Measurements from ENCODE around the gene TTC31.
"Not testable (repeated sequence)": the region's sequence is repeated elsewhere in the genome, so short reads cannot be mapped to it uniquely, and the experiment has no call there.

The TTC31 gene

GRCh38 chr2:74457129-74457548, 25.7 kb upstream of the TTC31 start:
- in situ Hi-C loops (cut with HindIII; ENCODE audit: low sequenced_read_pairs) = no loop called here

- in situ Hi-C loops (cut with HindIII; ENCODE audit: low sequenced_read_pairs) = no loop called here
Observed at GRCh38 chr2:74457549-74458131, 25.2 kb upstream of the TTC31 start.

- in situ Hi-C loops (cut with HindIII; ENCODE audit: low sequenced_read_pairs) = no loop called here
Observed at GRCh38 chr2:74458132-74458937, 24.5 kb upstream of the TTC31 start, which contains the start of gene WBP1. WBP1 (plus strand) TSS chr2:74458438; CDS start chr2:74458603, 165 bp downstream.

- in situ Hi-C loops (cut with HindIII; ENCODE audit: low sequenced_read_pairs) = no loop called here
Observed at GRCh38 chr2:74458938-74459363, 23.9 kb upstream of the TTC31 start.

GRCh38 chr2:74459503-74460118, 23.3 kb upstream of the TTC31 start:
- in situ Hi-C loops (cut with HindIII; ENCODE audit: low sequenced_read_pairs) = not testable (repeated sequence)

GRCh38 chr2:74460187-74460586, 22.7 kb upstream of the TTC31 start:
- in situ Hi-C loops (cut with HindIII; ENCODE audit: low sequenced_read_pairs) = not testable (repeated sequence)

- in situ Hi-C loops (cut with HindIII; ENCODE audit: low sequenced_read_pairs) = no loop called here
Observed at GRCh38 chr2:74461187-74462053, 21.5 kb upstream of the TTC31 start.

GRCh38 chr2:74462054-74462785, 20.7 kb upstream of the TTC31 start:
- in situ Hi-C loops (cut with HindIII; ENCODE audit: low sequenced_read_pairs) = no loop called here

- in situ Hi-C loops (cut with HindIII; ENCODE audit: low sequenced_read_pairs) = no loop called here
Observed at GRCh38 chr2:74462786-74463105, 20.1 kb upstream of the TTC31 start.

- in situ Hi-C loops (cut with HindIII; ENCODE audit: low sequenced_read_pairs) = no loop called here
Observed at GRCh38 chr2:74464406-74464805, 18.5 kb upstream of the TTC31 start.

GRCh38 chr2:74470742-74471141, 12.1 kb upstream of the TTC31 start:
- in situ Hi-C loops (cut with HindIII; ENCODE audit: low sequenced_read_pairs) = not testable (repeated sequence)

GRCh38 chr2:74471332-74472065, 11.4 kb upstream of the TTC31 start:
- in situ Hi-C loops (cut with HindIII; ENCODE audit: low sequenced_read_pairs) = no loop called here

- in situ Hi-C loops (cut with HindIII; ENCODE audit: low sequenced_read_pairs) = no loop called here
Observed at GRCh38 chr2:74472086-74472944, 10.6 kb upstream of the TTC31 start, which contains the start of gene MRPL53. MRPL53 (minus strand) TSS chr2:74472680; CDS start chr2:74472660, 20 bp downstream.

- in situ Hi-C loops (cut with HindIII; ENCODE audit: low sequenced_read_pairs) = no loop called here
Observed at GRCh38 chr2:74472945-74473258, 10.0 kb upstream of the TTC31 start.

- in situ Hi-C loops (cut with HindIII; ENCODE audit: low sequenced_read_pairs) = no loop called here
Observed at GRCh38 chr2:74474481-74474880, 8.4 kb upstream of the TTC31 start.

GRCh38 chr2:74474899-74475298, 8.0 kb upstream of the TTC31 start:
- in situ Hi-C loops (cut with HindIII; ENCODE audit: low sequenced_read_pairs) = no loop called here

GRCh38 chr2:74481431-74481830, 1.4 kb upstream of the TTC31 start:
- in situ Hi-C loops (cut with HindIII; ENCODE audit: low sequenced_read_pairs) = no loop called here

- in situ Hi-C loops (cut with HindIII; ENCODE audit: low sequenced_read_pairs) = no loop called here
Observed at GRCh38 chr2:74481961-74482800, 700 bp upstream of the TTC31 start.

Measured in endothelial cell of hepatic sinusoid (primary cell).